Cortex of kidney (tissue), 1 donor: Measurements from ENCODE around the gene PLGRKT.
"Not testable (repeated sequence)": the region's sequence is repeated elsewhere in the genome, so short reads cannot be mapped to it uniquely, and the experiment has no call there.

Experiments
- DNase-seq: peaks from one replicate; lab custom pipeline; 2025; lab: John Stamatoyannopoulos, UW

The PLGRKT gene

GRCh38 chr9:5430912-5431311, 6.8 kb downstream of the PLGRKT start:
- no peak for DNase-seq

DNA sequence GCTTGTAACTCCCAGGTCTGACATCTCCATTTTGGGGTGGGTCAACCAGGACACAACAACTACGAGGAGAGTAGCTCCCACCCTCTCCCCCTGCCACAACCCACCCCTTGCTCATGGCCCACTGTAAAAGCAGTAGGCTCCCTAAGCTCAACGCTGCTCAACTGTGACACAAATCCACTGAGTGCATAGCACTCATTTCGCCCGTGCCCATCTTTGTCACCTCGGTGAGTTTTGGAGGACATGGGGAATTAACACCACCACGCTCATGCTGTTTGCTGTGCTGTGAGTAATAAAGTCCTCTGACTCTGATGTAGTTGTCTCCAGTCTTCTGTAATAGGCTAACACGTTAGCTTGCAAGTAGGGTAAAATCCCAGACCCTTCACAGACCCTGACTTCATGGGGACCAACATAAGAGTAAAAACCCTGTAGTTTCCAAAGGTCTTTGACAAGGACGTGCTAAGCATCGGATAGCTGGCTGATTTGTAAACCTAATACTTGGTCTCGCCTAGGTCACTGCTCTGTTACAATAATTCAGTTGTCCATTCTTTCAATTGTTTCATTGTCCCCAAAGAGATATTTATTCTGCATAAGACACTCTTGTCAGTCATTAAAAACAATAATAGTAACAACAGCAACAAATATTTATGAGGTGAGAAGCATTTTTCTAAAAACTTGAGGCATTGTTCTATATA, 7.7 kb downstream of the PLGRKT start:
- DNase-seq: no peak

- no peak for DNase-seq
These were observed 8.8 kb downstream of the PLGRKT start for GRCh38 chr9:5428794-5429528.

- DNase-seq: no peak
These were observed 9.6 kb downstream of the PLGRKT start for GRCh38 chr9:5428172-5428571.

DNA sequence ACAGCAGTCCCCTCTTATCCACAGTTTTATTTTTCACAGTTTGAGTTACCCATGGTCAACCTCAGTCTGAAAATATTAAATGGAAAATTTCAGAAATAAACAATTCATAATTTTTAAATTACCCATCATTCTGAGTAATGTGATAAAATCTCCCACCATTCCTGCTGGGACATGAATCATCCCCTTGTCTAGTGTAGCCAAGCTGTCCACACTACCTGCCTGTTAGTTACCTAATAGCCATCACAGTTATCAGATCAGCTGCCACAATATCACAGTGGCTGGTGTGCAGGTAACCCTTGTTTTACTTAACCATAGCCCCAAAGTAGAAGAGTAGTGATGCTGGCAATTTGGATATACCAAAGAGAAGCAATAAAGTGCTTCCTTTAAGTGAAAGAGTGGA, 10.7 kb downstream of the PLGRKT start:
- no peak for DNase-seq

- DNase-seq: no peak
These were observed 12.6 kb downstream of the PLGRKT start for GRCh38 chr9:5425006-5425628.

- DNase-seq: no peak
These were observed 15.4 kb downstream of the PLGRKT start for GRCh38 chr9:5422276-5422675.

DNA sequence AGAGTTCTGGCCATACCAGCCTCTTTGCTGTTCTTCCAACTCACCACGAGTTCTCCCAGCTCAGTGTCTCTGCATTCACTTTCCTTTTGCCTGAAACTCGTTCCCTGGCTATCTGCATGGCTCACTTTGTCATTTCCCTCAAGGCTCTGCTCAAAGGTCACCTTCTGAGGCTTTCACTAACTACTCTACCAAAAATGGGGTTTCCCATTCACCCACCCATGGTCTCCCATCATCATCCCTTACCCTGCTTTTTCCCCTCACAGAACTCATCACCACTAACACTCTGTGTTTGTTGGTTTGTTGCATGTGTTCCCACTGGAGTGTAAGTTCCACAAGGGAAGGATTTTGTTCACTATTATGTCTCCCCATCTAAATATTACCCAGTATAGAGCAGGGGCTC, 16.6 kb downstream of the PLGRKT start:
- DNase-seq: no peak

- DNase-seq: no peak
These were observed 17.7 kb downstream of the PLGRKT start for GRCh38 chr9:5419987-5420386.

DNA sequence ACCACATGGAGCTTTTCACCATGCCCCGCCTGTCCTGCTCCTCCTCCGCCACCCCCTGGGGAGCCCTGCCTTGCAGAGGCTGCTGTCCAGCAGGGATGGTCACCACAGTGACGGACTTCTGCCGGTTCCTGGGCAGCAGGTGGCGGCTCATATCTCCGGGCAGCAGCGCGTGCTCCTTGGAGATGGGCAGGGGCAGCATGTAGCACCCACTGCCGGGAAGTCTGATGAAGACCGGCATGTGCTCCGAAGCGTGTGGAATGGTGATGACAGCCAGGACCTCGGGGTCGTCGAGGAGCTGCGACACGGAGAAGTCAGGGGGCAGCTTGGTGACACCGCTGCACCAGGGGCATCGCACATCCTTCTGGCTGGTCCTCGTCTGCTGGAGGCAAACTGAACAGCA, 19.2 kb downstream of the PLGRKT start:
- no peak for DNase-seq

DNA sequence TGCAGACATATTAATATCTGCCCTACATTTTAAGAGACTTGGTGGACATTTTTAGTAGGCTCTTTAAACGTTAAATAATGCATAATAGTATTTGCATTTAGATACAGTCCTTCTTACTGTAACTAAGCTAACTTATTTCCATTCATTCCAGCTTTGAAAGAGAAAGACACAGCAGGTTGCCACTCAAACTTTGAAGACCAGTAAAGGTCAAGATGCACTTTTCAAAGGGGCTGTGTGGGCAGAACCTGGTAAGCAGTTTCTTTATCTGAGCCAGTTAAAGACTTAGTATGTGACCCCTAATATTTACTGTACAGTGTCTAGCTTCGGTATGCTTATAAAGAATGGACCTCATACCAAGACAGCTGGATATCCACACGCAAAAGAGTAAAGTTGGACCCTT, 20.8 kb downstream of the PLGRKT start:
- DNase-seq: no peak

DNA sequence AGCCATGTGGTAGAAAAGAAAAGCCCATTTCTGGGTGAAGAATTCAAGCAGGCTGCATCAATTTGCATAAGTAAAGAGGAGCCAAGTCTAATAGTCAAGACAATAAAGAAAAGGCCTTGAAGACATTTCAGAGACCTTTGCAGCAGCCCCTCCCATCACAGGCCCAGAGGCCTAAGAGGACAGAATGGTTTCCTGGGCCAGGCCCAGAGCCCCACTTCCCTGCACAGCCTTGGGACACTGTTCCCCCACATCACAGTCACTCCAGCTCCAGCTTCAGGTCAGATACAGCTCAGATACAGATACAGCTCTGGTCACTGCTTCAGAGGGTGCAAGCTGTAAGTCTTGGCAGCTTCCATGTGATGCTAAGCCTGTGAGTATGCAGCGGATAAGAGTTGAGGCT, 29.1 kb downstream of the PLGRKT start:
- no peak for DNase-seq

DNA sequence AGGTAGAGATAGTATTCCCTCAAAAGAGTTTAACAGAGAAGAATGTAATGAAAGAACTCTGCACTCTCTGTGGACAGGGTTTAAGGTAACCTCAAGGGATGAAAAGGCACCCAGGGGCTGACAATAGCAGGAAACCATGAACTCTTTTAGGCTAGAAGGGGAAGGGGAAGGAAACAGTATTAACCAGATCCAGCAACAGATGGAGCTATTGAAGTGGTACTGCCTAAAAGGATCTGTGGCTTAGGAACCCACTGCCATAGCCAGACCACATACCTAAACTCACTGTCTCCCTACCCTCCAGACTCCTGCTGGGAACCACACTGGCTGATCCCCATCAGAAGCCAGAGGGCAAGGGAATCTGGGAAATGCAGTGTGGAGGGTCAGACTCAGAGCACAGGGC, 35.5 kb downstream of the PLGRKT start:
- no peak for DNase-seq

- DNase-seq: not testable (repeated sequence)
These were observed 40.2 kb downstream of the PLGRKT start for GRCh38 chr9:5397547-5397946.

- DNase-seq: no peak
These were observed 42.3 kb downstream of the PLGRKT start for GRCh38 chr9:5395428-5395827.

DNA sequence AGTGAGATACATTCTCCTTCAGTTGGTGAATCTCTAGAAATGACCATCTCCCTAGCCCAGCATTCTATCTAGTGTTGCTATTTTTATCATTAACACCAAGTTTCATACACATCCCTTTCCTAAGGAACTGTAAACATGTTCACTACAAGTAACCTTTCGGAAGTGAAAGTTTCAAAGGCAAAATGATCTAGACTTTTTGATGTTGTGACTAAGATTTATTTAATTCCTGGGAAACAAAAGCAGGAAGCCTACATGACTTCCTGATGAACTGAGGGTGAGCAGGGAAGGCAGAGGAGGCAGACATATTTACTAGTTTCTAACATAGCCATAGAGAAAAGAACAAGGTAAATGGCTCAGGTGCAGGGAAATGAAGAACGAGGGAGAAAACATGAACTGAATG, 43.7 kb downstream of the PLGRKT start:
- DNase-seq: not testable (repeated sequence)

GRCh38 chr9:5393497-5393896, 44.2 kb downstream of the PLGRKT start:
- DNase-seq: no peak

- DNase-seq: no peak
These were observed 45.4 kb downstream of the PLGRKT start for GRCh38 chr9:5392285-5392684.

- no peak for DNase-seq
These were observed 48.5 kb downstream of the PLGRKT start for GRCh38 chr9:5389109-5389732.

- no peak for DNase-seq
These were observed 49.5 kb downstream of the PLGRKT start for GRCh38 chr9:5388026-5388819.

DNA sequence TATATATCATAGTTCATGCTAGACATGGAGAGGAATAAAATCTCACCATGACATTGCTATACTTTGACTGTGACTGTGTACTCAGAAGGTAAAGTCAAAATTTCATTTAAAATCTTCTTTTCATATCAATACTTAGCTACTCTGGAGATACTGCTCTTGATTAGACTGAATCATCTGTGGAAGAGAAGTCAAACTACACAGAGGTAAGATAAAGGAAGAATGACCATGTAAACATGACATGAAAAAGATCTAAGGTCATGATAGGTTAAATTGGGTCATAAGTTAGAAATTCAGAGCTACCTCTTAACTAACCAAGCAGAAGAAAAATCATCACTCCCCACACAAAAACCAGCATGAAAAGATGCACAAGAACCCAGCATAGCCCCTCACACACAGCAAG, 53.3 kb downstream of the PLGRKT start:
- DNase-seq: no peak

DNA sequence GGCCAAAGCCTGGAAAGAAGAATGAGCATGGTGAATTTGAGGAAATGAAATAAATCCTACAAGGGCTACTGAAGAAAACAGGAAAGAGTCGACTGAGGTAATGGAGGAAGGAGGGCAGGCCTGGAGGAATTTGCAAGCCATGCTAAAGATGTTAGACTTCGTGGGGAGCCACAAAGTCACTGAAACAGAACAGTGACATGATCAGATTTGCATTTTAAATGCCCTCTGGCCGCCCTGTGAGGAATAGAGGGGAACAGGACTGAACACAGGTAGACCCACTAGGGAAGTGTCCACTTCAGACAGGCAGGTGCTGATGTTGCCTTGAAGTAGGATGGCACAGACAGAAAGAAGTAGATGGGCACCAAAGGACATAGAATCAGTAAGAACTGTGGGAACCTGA, 55.2 kb downstream of the PLGRKT start:
- no peak for DNase-seq
